IPS DF 4.7 (cell line): ENCODE measurements around the gene GPR137.
"Not testable (repeated sequence)": the region's sequence is repeated elsewhere in the genome, so short reads cannot be mapped to it uniquely, and the experiment has no call there.

Experiments used
- DNase-seq: peaks from one replicate; pipeline ENCODE4 v3.0.0-alpha.2; 2013; ENCODE audit warnings: low spot score; ENCODE audit errors: extremely low read depth

GPR137 gene

GRCh38 chr11:64317961-64318765 lies 32.5 kb downstream of the GPR137 start, which contains the start of gene PRDX5:
Gene PRDX5 (plus strand): TSS chr11:64318121. CDS start chr11:64318216, 95 bp downstream.
- no peak for DNase-seq

GRCh38 chr11:64318766-64319761 lies 33.4 kb downstream of the GPR137 start:
- DNase-seq: no peak

- DNase-seq: no peak
Observed at GRCh38 chr11:64320556-64320955, 34.9 kb downstream of the GPR137 start.

GRCh38 chr11:64321026-64321425 lies 35.4 kb downstream of the GPR137 start:
- DNase-seq: no peak

GRCh38 chr11:64321533-64321932 lies 35.9 kb downstream of the GPR137 start:
- DNase-seq: no peak

GRCh38 chr11:64322925-64323260 lies 37.2 kb downstream of the GPR137 start:
- DNase-seq: no peak

- DNase-seq: no peak
Observed at GRCh38 chr11:64323373-64323772, 37.7 kb downstream of the GPR137 start.

GRCh38 chr11:64323984-64324383 lies 38.3 kb downstream of the GPR137 start:
- not testable (repeated sequence) for DNase-seq

- no peak for DNase-seq
Observed at GRCh38 chr11:64324692-64325469, 39.2 kb downstream of the GPR137 start.

GRCh38 chr11:64327375-64327774 lies 41.7 kb downstream of the GPR137 start:
- no peak for DNase-seq

GRCh38 chr11:64327993-64328392 lies 42.3 kb downstream of the GPR137 start:
- DNase-seq: no peak

- DNase-seq: no peak
Observed at GRCh38 chr11:64330888-64331287, 45.2 kb downstream of the GPR137 start.

GRCh38 chr11:64331569-64332371 lies 46.1 kb downstream of the GPR137 start:
- no peak for DNase-seq

GRCh38 chr11:64333556-64333955 lies 47.9 kb downstream of the GPR137 start:
- no peak for DNase-seq

- DNase-seq: no peak
Observed at GRCh38 chr11:64334764-64335735, 49.4 kb downstream of the GPR137 start.

GRCh38 chr11:64337538-64338249 lies 52.0 kb downstream of the GPR137 start:
- DNase-seq: no peak

- DNase-seq: no peak
Observed at GRCh38 chr11:64338716-64339115, 53.1 kb downstream of the GPR137 start.
